WTC11 (cell line): ENCODE results near the gene PODN. TPM values are rescaled to one million over a fixed set of nuclear protein-coding genes. Genes with fewer than 3 reads are reported as not detected.
A peak's percentile ranks its signal among the peaks of the same experiment; 100 is the strongest.

ENCODE experiments used
- ATAC-seq: fragments of 200-7000 bp; cut with Tn5 transposase; 2 replicates; pipeline ENCODE4 v1.10.0; 2021; ENCODE audit warnings: mild to moderate bottlenecking, moderate library complexity
- CTCF ChIA-PET: fragments of 300-600 bp; sonication (Branson Sonifier 250); formaldehyde crosslinking; loops from one replicate; lab custom pipeline; 2021; ENCODE audit warnings: antibody characterized with exemption; lab: Charles Lee
- POLR2A ChIA-PET: fragments of 350-600 bp; sonication (Branson Sonifier 250); formaldehyde crosslinking; loops from one replicate; lab custom pipeline; 2021; ENCODE audit warnings: antibody characterized with exemption; lab: Charles Lee
- DNase-seq: peaks from one replicate; pipeline ENCODE4 v3.0.0; 2021; ENCODE audit warnings: low spot score
- H3K27ac Mint-ChIP-seq: 2 replicates; pipeline ENCODE4 v1.8.0; 2021; ENCODE audit warnings: mixed read lengths
- H3K27me3 Mint-ChIP-seq: 2 replicates; pipeline ENCODE4 v1.8.0; 2021; ENCODE audit warnings: low read depth, mild to moderate bottlenecking, moderate library complexity, mixed read lengths
- H3K36me3 Mint-ChIP-seq: 2 replicates; pipeline ENCODE4 v1.8.0; 2021; ENCODE audit warnings: mixed read lengths
- H3K4me1 Mint-ChIP-seq: 2 replicates; pipeline ENCODE4 v1.8.0; 2022; ENCODE audit warnings: mixed read lengths
- H3K4me3 Mint-ChIP-seq: 2 replicates; pipeline ENCODE4 v1.8.0; 2021; ENCODE audit warnings: mild to moderate bottlenecking, moderate library complexity, mixed read lengths
- H3K9me3 Mint-ChIP-seq: 2 replicates; pipeline ENCODE4 v1.8.0; 2021; ENCODE audit warnings: mixed read lengths
- CBFB ChIP-seq: sonication (generic); formaldehyde crosslinking; IDR thresholded peaks from 2 replicates; pipeline ENCODE4 v1.8.1; 2022; ENCODE audit warnings: mild to moderate bottlenecking, low read depth, missing genetic modification reagents
- CREB1 ChIP-seq: sonication (generic); formaldehyde crosslinking; IDR thresholded peaks from 2 replicates; pipeline ENCODE4 v1.8.0; 2023; ENCODE audit warnings: mild to moderate bottlenecking, missing genetic modification reagents
- ESRRA ChIP-seq: sonication (generic); formaldehyde crosslinking; IDR thresholded peaks from 2 replicates; pipeline ENCODE4 v1.8.1; 2022; ENCODE audit warnings: mild to moderate bottlenecking, missing genetic modification reagents, borderline replicate concordance
- ETV6 ChIP-seq: sonication (generic); formaldehyde crosslinking; IDR thresholded peaks from 2 replicates; pipeline ENCODE4 v1.8.1; 2022; ENCODE audit warnings: mild to moderate bottlenecking, missing genetic modification reagents
- FOXK1 ChIP-seq: sonication (generic); formaldehyde crosslinking; IDR thresholded peaks from 2 replicates; pipeline ENCODE4 v1.8.0; 2022; ENCODE audit warnings: mild to moderate bottlenecking, moderate library complexity, missing genetic modification reagents
- GABPB1 ChIP-seq: sonication (generic); formaldehyde crosslinking; IDR thresholded peaks from 2 replicates; pipeline ENCODE4 v1.8.1; 2023; ENCODE audit warnings: mild to moderate bottlenecking, missing genetic modification reagents
- MXD4 ChIP-seq: fragments of 250-450 bp; sonication (Bioruptor Pico); IDR thresholded peaks from 2 replicates; pipeline ENCODE4 v1.8.0; 2021; ENCODE audit warnings: mild to moderate bottlenecking, moderate library complexity, borderline replicate concordance
- OVOL2 ChIP-seq: fragments of 250-450 bp; sonication (Bioruptor Pico); IDR thresholded peaks from 2 replicates; pipeline ENCODE4 v1.9.0; 2021; ENCODE audit warnings: mild to moderate bottlenecking, borderline replicate concordance
- PRRX2 ChIP-seq: fragments of 250-450 bp; sonication (Bioruptor Pico); IDR thresholded peaks from 2 replicates; pipeline ENCODE4 v1.8.0; 2021; ENCODE audit warnings: mild to moderate bottlenecking
- TEAD1 ChIP-seq: sonication (generic); formaldehyde crosslinking; IDR thresholded peaks from 2 replicates; pipeline ENCODE4 v1.8.0; 2022; ENCODE audit warnings: mild to moderate bottlenecking, missing genetic modification reagents
- TP53 ChIP-seq: sonication (generic); formaldehyde crosslinking; IDR thresholded peaks from 2 replicates; pipeline ENCODE4 v1.8.1; 2023; ENCODE audit warnings: mild to moderate bottlenecking, missing genetic modification reagents
- ZNF416 ChIP-seq: fragments of 250-450 bp; sonication (Bioruptor Pico); IDR thresholded peaks from 2 replicates; pipeline ENCODE4 v1.9.0; 2021; ENCODE audit warnings: mild to moderate bottlenecking, inconsistent platforms
- total RNA-seq: library from RNA; stranded (reverse); gene quantifications from 3 replicates; pipeline ENCODE4 v1.2.3, GENCODE V29; 2021
- TF ChIP-seq, protein P1 (sequence below): sonication (generic); formaldehyde crosslinking; IDR thresholded peaks from 2 replicates; pipeline ENCODE4 v1.8.1; 2023; ENCODE audit warnings: mild to moderate bottlenecking, missing genetic modification reagents, borderline replicate concordance
- TF ChIP-seq, protein P2 (sequence below): sonication (generic); formaldehyde crosslinking; IDR thresholded peaks from 2 replicates; pipeline ENCODE4 v1.8.1; 2023; ENCODE audit warnings: mild to moderate bottlenecking, missing genetic modification reagents, moderate library complexity
- TF ChIP-seq, protein P3 (sequence below): sonication (generic); formaldehyde crosslinking; conservative IDR thresholded peaks from 2 replicates; pipeline ENCODE4 v1.8.1; 2022; ENCODE audit warnings: mild to moderate bottlenecking, missing genetic modification reagents
- TF ChIP-seq, protein P4 (sequence below): sonication (generic); formaldehyde crosslinking; IDR thresholded peaks from 2 replicates; pipeline ENCODE4 v1.8.0; 2022; ENCODE audit warnings: mild to moderate bottlenecking, missing genetic modification reagents
- TF ChIP-seq, protein P5 (sequence below): fragments of 250-450 bp; sonication (Bioruptor Pico); IDR thresholded peaks from 2 replicates; pipeline ENCODE4 v1.9.0; 2021; ENCODE audit warnings: moderate library complexity, mild to moderate bottlenecking, inconsistent platforms, borderline replicate concordance
- TF ChIP-seq, protein P6 (sequence below): sonication (generic); formaldehyde crosslinking; IDR thresholded peaks from 2 replicates; pipeline ENCODE4 v1.8.1; 2022; ENCODE audit warnings: mild to moderate bottlenecking, moderate library complexity, missing genetic modification reagents

Gene PODN
- total RNA-seq, 1 experiment from 2014 or later, result 0.48 TPM

DNA sequence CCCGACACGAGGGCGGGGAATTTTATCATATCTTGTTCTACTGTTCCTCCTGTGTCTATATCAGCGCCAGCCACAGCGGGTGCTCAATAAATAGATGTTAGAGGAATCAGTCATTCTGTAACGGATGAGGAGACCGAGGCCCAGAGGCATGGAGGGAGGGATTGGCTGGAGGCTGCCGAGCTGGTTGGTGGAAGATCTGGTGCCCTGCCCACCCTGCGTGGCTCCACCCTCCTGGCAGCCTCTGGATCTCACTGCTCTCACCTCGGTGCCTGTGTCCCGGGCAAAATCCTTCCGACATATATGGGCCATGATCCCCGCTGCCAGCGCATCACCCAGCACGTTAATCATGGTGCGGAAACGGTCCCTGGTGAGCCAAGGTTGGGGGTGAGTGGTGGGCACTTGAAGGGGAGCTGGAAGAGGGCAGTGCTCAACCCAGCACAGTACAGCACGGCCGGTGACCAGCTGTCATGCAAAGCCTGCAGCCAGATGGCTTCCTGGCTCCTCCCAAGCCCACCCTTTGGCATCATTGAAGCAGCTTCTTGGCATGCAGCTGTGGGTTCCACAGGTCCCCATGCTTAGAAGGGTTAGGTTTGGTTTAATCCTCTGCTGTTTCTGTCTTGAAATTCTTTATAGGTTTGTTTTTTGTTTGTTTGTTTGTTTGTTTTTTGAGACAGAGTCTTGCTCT, 26.7 kb downstream of the PODN start:
- no peak overlapping the region for H3K4me3 Mint-ChIP-seq
- CTCF ChIA-PET, result interaction anchor here (0.5 to 2.1 kb wide), 8 partner anchors 15 to 147 kb away, joined by 3 to 7 read pairs (median 4); no protein-coding TSS in a partner anchor
- POLR2A ChIA-PET, result no interaction called here
- no peaks in the 10 kb centered on the region; the same call in 1 of the 2 replicates for H3K27me3 Mint-ChIP-seq
- ATAC-seq (no peak), DNase-seq (no peak)
- no peaks in the 10 kb centered on the region for H3K36me3 Mint-ChIP-seq
- H3K9me3 Mint-ChIP-seq, result no peaks in the 10 kb centered on the region
- H3K27ac Mint-ChIP-seq, result no peak overlapping the region
- H3K4me1 Mint-ChIP-seq, result no peaks in the 10 kb centered on the region
- TF ChIP-seq TEAD1 (CRISPR knock-in tag) (no peak), CBFB (no peak), CREB1 (CRISPR knock-in tag) (no peak), PRRX2 (CRISPR knock-in tag) (no peak), TP53 (CRISPR knock-in tag) (no peak), ETV6 (CRISPR knock-in tag) (no peak), MXD4 (CRISPR knock-in tag) (no peak), ZNF416 (CRISPR knock-in tag) (no peak), ESRRA (CRISPR knock-in tag) (no peak), OVOL2 (CRISPR knock-in tag) (no peak)
- TF ChIP-seq, protein P1, sequence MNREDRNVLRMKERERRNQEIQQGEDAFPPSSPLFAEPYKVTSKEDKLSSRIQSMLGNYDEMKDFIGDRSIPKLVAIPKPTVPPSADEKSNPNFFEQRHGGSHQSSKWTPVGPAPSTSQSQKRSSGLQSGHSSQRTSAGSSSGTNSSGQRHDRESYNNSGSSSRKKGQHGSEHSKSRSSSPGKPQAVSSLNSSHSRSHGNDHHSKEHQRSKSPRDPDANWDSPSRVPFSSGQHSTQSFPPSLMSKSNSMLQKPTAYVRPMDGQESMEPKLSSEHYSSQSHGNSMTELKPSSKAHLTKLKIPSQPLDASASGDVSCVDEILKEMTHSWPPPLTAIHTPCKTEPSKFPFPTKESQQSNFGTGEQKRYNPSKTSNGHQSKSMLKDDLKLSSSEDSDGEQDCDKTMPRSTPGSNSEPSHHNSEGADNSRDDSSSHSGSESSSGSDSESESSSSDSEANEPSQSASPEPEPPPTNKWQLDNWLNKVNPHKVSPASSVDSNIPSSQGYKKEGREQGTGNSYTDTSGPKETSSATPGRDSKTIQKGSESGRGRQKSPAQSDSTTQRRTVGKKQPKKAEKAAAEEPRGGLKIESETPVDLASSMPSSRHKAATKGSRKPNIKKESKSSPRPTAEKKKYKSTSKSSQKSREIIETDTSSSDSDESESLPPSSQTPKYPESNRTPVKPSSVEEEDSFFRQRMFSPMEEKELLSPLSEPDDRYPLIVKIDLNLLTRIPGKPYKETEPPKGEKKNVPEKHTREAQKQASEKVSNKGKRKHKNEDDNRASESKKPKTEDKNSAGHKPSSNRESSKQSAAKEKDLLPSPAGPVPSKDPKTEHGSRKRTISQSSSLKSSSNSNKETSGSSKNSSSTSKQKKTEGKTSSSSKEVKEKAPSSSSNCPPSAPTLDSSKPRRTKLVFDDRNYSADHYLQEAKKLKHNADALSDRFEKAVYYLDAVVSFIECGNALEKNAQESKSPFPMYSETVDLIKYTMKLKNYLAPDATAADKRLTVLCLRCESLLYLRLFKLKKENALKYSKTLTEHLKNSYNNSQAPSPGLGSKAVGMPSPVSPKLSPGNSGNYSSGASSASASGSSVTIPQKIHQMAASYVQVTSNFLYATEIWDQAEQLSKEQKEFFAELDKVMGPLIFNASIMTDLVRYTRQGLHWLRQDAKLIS (CRISPR knock-in tag), result no peak
- TF ChIP-seq, protein P2, sequence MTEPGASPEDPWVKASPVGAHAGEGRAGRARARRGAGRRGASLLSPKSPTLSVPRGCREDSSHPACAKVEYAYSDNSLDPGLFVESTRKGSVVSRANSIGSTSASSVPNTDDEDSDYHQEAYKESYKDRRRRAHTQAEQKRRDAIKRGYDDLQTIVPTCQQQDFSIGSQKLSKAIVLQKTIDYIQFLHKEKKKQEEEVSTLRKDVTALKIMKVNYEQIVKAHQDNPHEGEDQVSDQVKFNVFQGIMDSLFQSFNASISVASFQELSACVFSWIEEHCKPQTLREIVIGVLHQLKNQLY (CRISPR knock-in tag), result no peak
- TF ChIP-seq, protein P3, sequence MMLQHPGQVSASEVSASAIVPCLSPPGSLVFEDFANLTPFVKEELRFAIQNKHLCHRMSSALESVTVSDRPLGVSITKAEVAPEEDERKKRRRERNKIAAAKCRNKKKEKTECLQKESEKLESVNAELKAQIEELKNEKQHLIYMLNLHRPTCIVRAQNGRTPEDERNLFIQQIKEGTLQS (CRISPR knock-in tag), result no peak
- TF ChIP-seq, protein P4, sequence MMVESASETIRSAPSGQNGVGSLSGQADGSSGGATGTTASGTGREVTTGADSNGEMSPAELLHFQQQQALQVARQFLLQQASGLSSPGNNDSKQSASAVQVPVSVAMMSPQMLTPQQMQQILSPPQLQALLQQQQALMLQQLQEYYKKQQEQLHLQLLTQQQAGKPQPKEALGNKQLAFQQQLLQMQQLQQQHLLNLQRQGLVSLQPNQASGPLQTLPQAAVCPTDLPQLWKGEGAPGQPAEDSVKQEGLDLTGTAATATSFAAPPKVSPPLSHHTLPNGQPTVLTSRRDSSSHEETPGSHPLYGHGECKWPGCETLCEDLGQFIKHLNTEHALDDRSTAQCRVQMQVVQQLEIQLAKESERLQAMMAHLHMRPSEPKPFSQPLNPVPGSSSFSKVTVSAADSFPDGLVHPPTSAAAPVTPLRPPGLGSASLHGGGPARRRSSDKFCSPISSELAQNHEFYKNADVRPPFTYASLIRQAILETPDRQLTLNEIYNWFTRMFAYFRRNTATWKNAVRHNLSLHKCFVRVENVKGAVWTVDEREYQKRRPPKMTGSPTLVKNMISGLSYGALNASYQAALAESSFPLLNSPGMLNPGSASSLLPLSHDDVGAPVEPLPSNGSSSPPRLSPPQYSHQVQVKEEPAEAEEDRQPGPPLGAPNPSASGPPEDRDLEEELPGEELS, result no peak
- TF ChIP-seq, protein P5, sequence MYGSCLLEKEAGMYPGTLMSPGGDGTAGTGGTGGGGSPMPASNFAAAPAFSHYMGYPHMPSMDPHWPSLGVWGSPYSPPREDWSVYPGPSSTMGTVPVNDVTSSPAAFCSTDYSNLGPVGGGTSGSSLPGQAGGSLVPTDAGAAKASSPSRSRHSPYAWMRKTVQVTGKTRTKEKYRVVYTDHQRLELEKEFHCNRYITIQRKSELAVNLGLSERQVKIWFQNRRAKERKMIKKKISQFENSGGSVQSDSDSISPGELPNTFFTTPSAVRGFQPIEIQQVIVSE (CRISPR knock-in tag), result no peak

DNA sequence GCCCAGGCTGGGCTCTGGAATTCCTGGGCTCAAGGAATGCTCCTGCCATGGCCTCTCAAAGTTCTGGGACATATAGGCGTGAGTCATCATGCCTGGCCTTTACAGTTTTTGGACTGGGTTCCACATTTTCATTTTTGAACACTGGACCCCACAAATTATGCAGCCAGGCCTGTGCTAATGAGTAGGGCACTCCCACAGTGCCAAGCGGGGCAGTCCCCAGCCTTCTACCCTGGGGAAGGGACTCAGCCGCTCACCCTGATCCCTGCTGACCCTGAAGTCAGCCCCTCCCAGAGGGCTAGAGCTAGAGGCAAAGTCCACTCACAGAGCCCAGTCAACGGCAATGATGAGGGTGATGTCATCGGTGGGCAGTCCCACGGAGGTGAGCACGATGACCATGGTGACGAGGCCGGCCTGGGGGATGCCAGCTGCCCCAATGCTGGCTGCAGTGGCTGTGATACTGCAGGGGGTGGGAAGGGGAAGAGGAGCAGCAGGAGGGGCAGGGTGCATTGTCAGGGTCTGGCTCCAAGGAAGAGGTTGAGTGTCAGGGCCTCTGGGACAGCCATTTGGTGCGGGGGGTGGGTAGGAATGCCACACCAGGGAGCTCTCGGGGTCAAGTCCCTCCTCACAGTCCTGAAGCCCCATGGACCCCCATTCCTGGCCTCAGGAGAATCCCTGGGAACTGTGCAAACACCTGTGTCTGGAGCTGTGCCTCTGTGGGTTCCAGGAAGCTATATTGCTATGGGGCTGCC, 27.6 kb downstream of the PODN start:
- H3K36me3 Mint-ChIP-seq, result no peaks in the 10 kb centered on the region
- H3K4me3 Mint-ChIP-seq, result no peak overlapping the region
- ATAC-seq, result no peak
- no peak for DNase-seq
- H3K27me3 Mint-ChIP-seq, result no peaks in the 10 kb centered on the region; the same call in 1 of the 2 replicates
- TF ChIP-seq GABPB1 (CRISPR knock-in tag) (peak; percentile 81), FOXK1 (CRISPR knock-in tag) (0 out of 2 replicates have a peak, but pooled peaks have one; percentile 19)
- TF ChIP-seq, protein P6, sequence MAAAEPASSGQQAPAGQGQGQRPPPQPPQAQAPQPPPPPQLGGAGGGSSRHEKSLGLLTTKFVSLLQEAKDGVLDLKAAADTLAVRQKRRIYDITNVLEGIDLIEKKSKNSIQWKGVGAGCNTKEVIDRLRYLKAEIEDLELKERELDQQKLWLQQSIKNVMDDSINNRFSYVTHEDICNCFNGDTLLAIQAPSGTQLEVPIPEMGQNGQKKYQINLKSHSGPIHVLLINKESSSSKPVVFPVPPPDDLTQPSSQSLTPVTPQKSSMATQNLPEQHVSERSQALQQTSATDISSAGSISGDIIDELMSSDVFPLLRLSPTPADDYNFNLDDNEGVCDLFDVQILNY (CRISPR knock-in tag), result no peak
- no peaks in the 10 kb centered on the region for H3K4me1 Mint-ChIP-seq
- H3K27ac Mint-ChIP-seq, result no peak overlapping the region
- POLR2A ChIA-PET, result no interaction called here
- CTCF ChIA-PET, result interaction anchor here (0.9 kb wide), 1 partner anchor 71 kb away, joined by 3 read pairs; no protein-coding TSS in a partner anchor
- no peaks in the 10 kb centered on the region for H3K9me3 Mint-ChIP-seq
